DMS153 treated with DMSO at 0.1 percent for 48 hours (cell line): ENCODE data around the gene OR10T2.
"Not testable (repeated sequence)": the region's sequence is repeated elsewhere in the genome, so short reads cannot be mapped to it uniquely, and the experiment has no call there.

Experiments
- DNase-seq: peaks from one replicate; lab custom pipeline; 2025; ENCODE audit not compliant: unreplicated experiment; lab: John Stamatoyannopoulos, UW

Gene OR10T2

DNA sequence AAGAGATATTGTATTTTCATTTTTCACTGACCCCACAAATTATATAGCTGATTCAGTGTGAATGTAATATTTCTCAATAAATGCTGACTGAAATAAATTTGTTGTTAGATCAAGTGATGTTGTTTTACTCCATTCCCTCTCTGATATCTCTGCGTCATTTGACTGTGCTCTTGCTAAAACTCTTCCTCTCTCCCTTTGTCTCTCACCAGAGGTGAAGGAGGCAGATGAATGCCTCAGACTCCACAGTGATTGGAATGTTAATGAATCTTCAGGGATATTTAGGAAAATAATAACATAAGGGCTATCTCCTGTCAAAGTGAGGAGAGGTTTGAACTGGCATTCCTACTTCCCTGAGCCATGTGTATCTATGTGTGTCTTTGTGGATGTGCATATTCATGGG lies 41.8 kb downstream of the OR10T2 start:
- no peak for DNase-seq

DNA sequence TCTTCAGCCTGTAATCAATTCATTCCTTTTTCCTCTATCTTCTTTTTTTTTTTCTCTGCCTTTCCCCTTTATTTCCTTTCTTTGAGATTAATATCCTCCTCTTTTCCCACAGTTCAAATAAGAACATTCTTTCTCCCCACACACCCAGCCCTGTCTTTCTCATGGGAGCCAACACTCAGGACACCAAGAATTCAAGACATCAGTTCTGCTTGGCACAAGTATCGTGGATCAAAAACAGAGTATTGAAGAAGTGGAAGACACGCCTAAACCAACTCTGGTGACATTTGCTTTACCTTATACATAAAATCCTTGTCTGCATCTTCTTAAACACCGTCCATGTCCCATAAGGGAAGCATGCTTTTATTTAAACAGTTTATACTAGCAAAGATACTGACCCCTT lies 42.6 kb downstream of the OR10T2 start:
- no peak for DNase-seq

DNA sequence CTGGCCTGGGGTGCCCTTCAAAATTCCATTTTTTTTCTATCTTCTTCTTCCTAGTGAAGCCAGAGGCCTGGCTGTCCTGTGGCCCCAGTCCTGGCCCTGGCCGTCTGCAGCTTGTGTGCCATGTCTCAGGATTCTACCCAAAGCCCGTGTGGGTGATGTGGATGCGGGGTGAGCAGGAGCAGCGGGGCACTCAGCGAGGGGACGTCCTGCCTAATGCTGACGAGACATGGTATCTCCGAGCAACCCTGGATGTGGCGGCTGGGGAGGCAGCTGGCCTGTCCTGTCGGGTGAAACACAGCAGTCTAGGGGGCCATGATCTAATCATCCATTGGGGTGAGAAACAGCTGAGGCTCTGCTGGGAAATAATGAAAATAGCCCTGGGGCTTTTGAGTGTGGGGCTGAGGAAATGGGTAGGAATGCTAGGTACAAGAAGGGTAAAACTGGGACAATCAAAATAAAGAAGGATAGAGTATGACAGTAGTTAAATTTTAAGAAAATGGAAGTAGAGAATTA lies 43.4 kb downstream of the OR10T2 start:
- DNase-seq = no peak

DNA sequence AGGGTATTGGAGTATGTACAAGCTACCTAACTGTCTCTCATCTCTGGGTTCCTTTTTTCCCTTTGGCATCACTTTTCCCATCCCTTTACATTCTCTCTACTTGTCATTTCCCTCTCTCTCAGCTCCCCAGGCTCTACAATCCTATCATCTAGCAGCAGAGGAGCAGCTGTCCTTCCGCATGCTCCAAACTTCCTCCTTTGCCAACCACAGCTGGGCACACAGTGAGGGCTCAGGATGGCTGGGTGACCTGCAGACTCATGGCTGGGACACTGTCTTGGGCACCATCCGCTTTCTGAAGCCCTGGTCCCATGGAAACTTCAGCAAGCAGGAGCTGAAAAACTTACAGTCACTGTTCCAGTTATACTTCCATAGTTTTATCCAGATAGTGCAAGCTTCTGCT lies 45.0 kb downstream of the OR10T2 start:
- no peak for DNase-seq

DNA sequence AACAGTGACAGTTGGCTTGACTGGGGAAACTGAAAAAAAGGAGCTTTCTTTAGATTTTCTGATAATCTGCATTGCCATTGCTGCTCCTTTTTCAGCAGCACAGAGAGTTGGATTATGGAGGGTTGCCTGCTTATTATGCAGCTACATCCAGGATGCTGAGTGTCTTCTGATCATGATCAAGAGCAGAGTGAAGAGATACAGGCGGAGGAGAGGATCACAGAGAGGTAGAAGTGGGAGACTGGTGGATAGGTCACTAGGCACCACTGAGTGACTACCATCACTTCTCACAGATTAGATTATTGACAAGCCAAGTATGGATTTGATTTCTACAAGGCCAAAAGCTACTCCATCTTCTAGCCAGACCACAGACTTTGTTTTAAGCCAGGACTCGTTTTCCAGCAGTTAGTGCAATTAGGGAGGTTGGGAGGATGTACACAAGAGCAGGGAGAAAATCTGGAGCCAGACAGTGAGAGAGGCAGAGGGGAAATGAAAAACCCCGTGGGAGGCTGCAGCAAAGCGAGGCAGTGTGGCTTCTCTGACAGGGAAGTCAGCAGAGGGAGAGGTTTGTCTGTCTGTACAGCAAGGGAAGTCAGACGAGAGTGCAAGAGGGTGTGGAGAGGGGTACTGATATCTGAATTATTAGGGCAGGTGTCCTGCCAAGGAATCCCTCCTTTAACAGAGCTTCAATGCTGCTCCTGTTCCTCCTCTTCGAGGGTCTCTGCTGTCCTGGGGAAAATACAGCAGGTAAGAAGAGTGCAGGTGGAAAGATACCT lies 45.8 kb downstream of the OR10T2 start, which contains the start of gene CD1E:
Gene CD1E, plus strand, starts transcription at position 592 of the 773 bp plus-strand sequence. Its CDS starts 95 bp downstream, at position 687.
- no peak for DNase-seq

DNA sequence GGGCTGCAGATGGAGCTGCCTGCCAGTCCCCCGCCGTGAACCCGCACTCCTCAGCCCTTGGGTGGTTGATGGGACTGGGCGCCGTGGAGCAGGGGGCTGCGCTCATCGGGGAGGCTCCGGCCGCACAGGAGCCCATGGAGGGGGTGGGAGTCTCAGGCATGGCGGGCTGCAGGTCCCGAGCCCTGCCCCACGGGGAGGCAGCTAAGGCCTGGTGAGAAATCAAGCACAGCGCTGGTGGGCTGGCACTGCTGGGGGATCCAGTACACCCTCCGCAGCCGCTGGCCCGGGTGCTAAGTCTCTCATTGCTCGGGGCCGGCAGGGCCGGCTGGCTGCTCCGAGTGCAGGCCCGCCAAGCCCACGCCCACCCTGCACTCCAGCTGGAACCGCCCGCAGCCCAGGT lies 50.3 kb downstream of the OR10T2 start:
- DNase-seq = not testable (repeated sequence)
